KMS-11 (cell line): ENCODE results near the gene AQP5.

Experiments used
- H2AFZ ChIP-seq: fragments of 200-600 bp; sonication (generic); 2 replicates; pipeline ENCODE4 v1.6.1; 2016; ENCODE audit warnings: antibody characterized with exemption, mixed run types, low read depth
- H3K27ac ChIP-seq: fragments of 200-600 bp; sonication (generic); 2 replicates; pipeline ENCODE4 v1.6.1; 2016; ENCODE audit warnings: mild to moderate bottlenecking, mixed run types
- H3K27me3 ChIP-seq: fragments of 200-600 bp; sonication (generic); 2 replicates; pipeline ENCODE4 v1.6.1; 2017; ENCODE audit warnings: mild to moderate bottlenecking, low read depth, mixed run types, moderate library complexity; ENCODE audit not compliant: insufficient read depth
- H3K36me3 ChIP-seq: fragments of 200-600 bp; sonication (generic); 2 replicates; pipeline ENCODE4 v1.6.1; 2017; ENCODE audit warnings: mild to moderate bottlenecking, mixed run types; ENCODE audit not compliant: insufficient read depth
- H3K4me1 ChIP-seq: fragments of 200-600 bp; sonication (generic); 2 replicates; pipeline ENCODE4 v1.6.1; 2016; ENCODE audit warnings: mild to moderate bottlenecking, low read depth, mixed run types; ENCODE audit not compliant: poor library complexity, severe bottlenecking
- H3K4me2 ChIP-seq: fragments of 200-600 bp; sonication (generic); 2 replicates; pipeline ENCODE4 v1.7.0; 2016; ENCODE audit warnings: mild to moderate bottlenecking, mixed run types
- H3K4me3 ChIP-seq: fragments of 200-600 bp; sonication (generic); IDR thresholded peaks from 2 replicates; pipeline ENCODE4 v1.6.1; 2017; ENCODE audit warnings: low read depth, low read length, mixed read lengths; ENCODE audit not compliant: insufficient read depth
- H3K79me2 ChIP-seq: fragments of 200-600 bp; sonication (generic); 2 replicates; pipeline ENCODE4 v1.6.1; 2016; ENCODE audit warnings: low read depth, mixed run types; ENCODE audit not compliant: insufficient read depth
- H3K9ac ChIP-seq: fragments of 200-600 bp; sonication (generic); 2 replicates; pipeline ENCODE4 v1.6.1; 2016; ENCODE audit warnings: mild to moderate bottlenecking, mixed run types
- H4K20me1 ChIP-seq: fragments of 200-600 bp; sonication (generic); 2 replicates; pipeline ENCODE4 v1.6.1; 2016; ENCODE audit warnings: mild to moderate bottlenecking, mixed run types; ENCODE audit not compliant: insufficient read depth
- CTCF ChIP-seq: fragments of 200-600 bp; sonication (generic); conservative IDR thresholded peaks from 2 replicates; pipeline ENCODE4 v1.6.1; 2017; ENCODE audit warnings: low read depth, mild to moderate bottlenecking, antibody characterized with exemption, low read length, moderate library complexity, mixed read lengths

The AQP5 gene

GRCh38 chr12:49973361-49973830 lies 11.7 kb downstream of the AQP5 start:
- no peak overlapping the region for H3K9ac ChIP-seq
- no peaks in the 10 kb centered on the region for H3K36me3 ChIP-seq
- no peaks in the 10 kb centered on the region for H4K20me1 ChIP-seq
- peaks cover 42% of the 10 kb centered on the region for H3K27me3 ChIP-seq
- no peak overlapping the region for H3K4me2 ChIP-seq
- no peaks in the 10 kb centered on the region for H3K79me2 ChIP-seq
- H2AFZ ChIP-seq = no peak overlapping the region
- no peak overlapping the region for H3K4me3 ChIP-seq
- no peak for TF ChIP-seq CTCF
- H3K4me1 ChIP-seq = no peaks in the 10 kb centered on the region
- H3K27ac ChIP-seq = no peak overlapping the region

GRCh38 chr12:49974231-49974675 lies 12.6 kb downstream of the AQP5 start:
- Histone ChIP-seq H3K4me1 (no peaks in the 10 kb centered on the region), H3K27ac (no peak overlapping the region), H2AFZ (no peak overlapping the region), H3K36me3 (no peaks in the 10 kb centered on the region), H3K27me3 (peaks cover 34% of the 10 kb centered on the region), H4K20me1 (no peaks in the 10 kb centered on the region), H3K79me2 (no peaks in the 10 kb centered on the region), H3K4me3 (no peak overlapping the region), H3K4me2 (no peak overlapping the region), H3K9ac (no peak overlapping the region)
- TF ChIP-seq CTCF = no peak

- Histone ChIP-seq H3K36me3 (no peaks in the 10 kb centered on the region), H3K27me3 (peaks cover 29% of the 10 kb centered on the region), H3K4me3 (no peak overlapping the region), H3K79me2 (no peaks in the 10 kb centered on the region), H3K9ac (no peak overlapping the region), H4K20me1 (no peaks in the 10 kb centered on the region), H3K4me2 (no peak overlapping the region), H2AFZ (no peak overlapping the region), H3K4me1 (no peaks in the 10 kb centered on the region), H3K27ac (no peak overlapping the region)
- no peak for TF ChIP-seq CTCF
Observed at GRCh38 chr12:49974677-49975317, 13.1 kb downstream of the AQP5 start.

- H2AFZ ChIP-seq = no peak overlapping the region
- H3K4me2 ChIP-seq = no peak overlapping the region
- no peaks in the 10 kb centered on the region for H4K20me1 ChIP-seq
- H3K27me3 ChIP-seq = peaks cover 23% of the 10 kb centered on the region
- H3K79me2 ChIP-seq = no peaks in the 10 kb centered on the region
- TF ChIP-seq CTCF = no peak
- no peaks in the 10 kb centered on the region for H3K36me3 ChIP-seq
- H3K27ac ChIP-seq = no peak overlapping the region
- no peak overlapping the region for H3K4me3 ChIP-seq
- no peak overlapping the region for H3K9ac ChIP-seq
- H3K4me1 ChIP-seq = no peaks in the 10 kb centered on the region
Observed at GRCh38 chr12:49975318-49975761, 13.7 kb downstream of the AQP5 start.
